IMR-90 (cell line): ENCODE measurements around the gene ATPAF1. TPM values are rescaled to one million over a fixed set of nuclear protein-coding genes. Genes with fewer than 3 reads are reported as not detected.

ENCODE experiments used
- ATAC-seq: fragments of 200-7000 bp; cut with Tn5 transposase; 2 replicates; pipeline ENCODE4 v1.9.1; 2020; ENCODE audit warnings: low read depth, mild to moderate bottlenecking, moderate library complexity
- BruUV-seq: library from RNA; stranded (reverse); fragments of 400-500 nt; replicated peaks from 2 replicates; lab custom pipeline; 2021; lab: Mats Ljungman, UMichigan
- CTCF ChIA-PET: fragments of 300-600 bp; formaldehyde crosslinking; extraction: SDS; loops from one replicate; lab custom pipeline; 2021; ENCODE audit warnings: antibody characterized with exemption; lab: Yijun Ruan, JAX
- POLR2A ChIA-PET: fragments of 300-600 bp; sonication (Branson Sonifier 250); formaldehyde crosslinking; loops from one replicate; lab custom pipeline; 2022; ENCODE audit warnings: antibody characterized with exemption; ENCODE audit not compliant: unreplicated experiment; lab: Charles Lee
- DNase-seq: peaks from one replicate; pipeline ENCODE4 v3.0.0; 2013
- H2AFZ ChIP-seq: replicated peaks from 2 replicates; pipeline ENCODE3; 2013; ENCODE audit warnings: low read length, mild to moderate bottlenecking; ENCODE audit not compliant: poor library complexity
- H2AK5ac ChIP-seq: 2 replicates; pipeline ENCODE4 v1.6.1; 2013; ENCODE audit warnings: low read depth, low read length, inconsistent platforms
- H2AK9ac ChIP-seq: replicated peaks from 2 replicates; pipeline ENCODE3; 2013; ENCODE audit warnings: mild to moderate bottlenecking, low read depth, low read length, moderate library complexity; ENCODE audit not compliant: poor library complexity
- H2BK120ac ChIP-seq: 2 replicates; pipeline ENCODE4 v1.6.1; 2013; ENCODE audit warnings: low read depth, low read length, inconsistent platforms
- H2BK15ac ChIP-seq: 3 replicates; pipeline ENCODE4 v1.6.1; 2013; ENCODE audit warnings: low read depth, low read length, inconsistent platforms
- H2BK20ac ChIP-seq: 2 replicates; pipeline ENCODE4 v1.6.1; 2013; ENCODE audit warnings: low read depth, mild to moderate bottlenecking, inconsistent platforms, low read length, moderate library complexity
- H2BK5ac ChIP-seq: 2 replicates; pipeline ENCODE4 v1.6.1; 2013; ENCODE audit warnings: mild to moderate bottlenecking, low read depth, low read length, inconsistent platforms; ENCODE audit not compliant: poor library complexity, severe bottlenecking
- H3K14ac ChIP-seq: replicated peaks from 2 replicates; pipeline ENCODE4 v1.6.1; 2013; ENCODE audit warnings: low read depth, low read length, inconsistent platforms
- H3K18ac ChIP-seq: 2 replicates; pipeline ENCODE4 v1.6.1; 2013; ENCODE audit warnings: low read depth, low read length, control low read depth
- H3K23ac ChIP-seq: 2 replicates; pipeline ENCODE4 v1.6.1; 2013; ENCODE audit warnings: low read depth, low read length, inconsistent platforms
- H3K27ac ChIP-seq: 2 replicates; pipeline ENCODE4 v1.5.1; 2013; ENCODE audit warnings: mild to moderate bottlenecking, control low read depth, low read length; ENCODE audit not compliant: insufficient read depth
- H3K27me3 ChIP-seq: 2 replicates; pipeline ENCODE4 v1.6.1; 2013; ENCODE audit warnings: low read length; ENCODE audit not compliant: control insufficient read depth, insufficient read depth
- H3K36me3 ChIP-seq: 2 replicates; pipeline ENCODE4 v1.6.1; 2013; ENCODE audit warnings: low read length, mixed read lengths; ENCODE audit not compliant: control insufficient read depth, insufficient read depth
- H3K4ac ChIP-seq: 2 replicates; pipeline ENCODE4 v1.6.1; 2013; ENCODE audit warnings: low read depth, low read length, inconsistent platforms
- H3K4me1 ChIP-seq: 2 replicates; pipeline ENCODE4 v1.6.1; 2013; ENCODE audit warnings: low read length, mixed read lengths; ENCODE audit not compliant: control insufficient read depth, insufficient read depth
- H3K4me2 ChIP-seq: 2 replicates; pipeline ENCODE4 v1.6.1; 2013; ENCODE audit warnings: low read depth, mild to moderate bottlenecking, control low read depth, low read length, moderate library complexity
- H3K4me3 ChIP-seq: 2 replicates; pipeline ENCODE4 v1.5.1; 2013; ENCODE audit warnings: low read depth, mild to moderate bottlenecking, control low read depth, low read length, moderate library complexity; ENCODE audit not compliant: insufficient read depth
- H3K56ac ChIP-seq: 2 replicates; pipeline ENCODE4 v1.6.1; 2013; ENCODE audit warnings: low read length, inconsistent platforms; ENCODE audit not compliant: insufficient read depth; ENCODE audit errors: extremely low read depth
- H3K79me1 ChIP-seq, 2 experiments: 2 replicates each; pipeline ENCODE4 v1.6.1; 2013; ENCODE audit warnings: low read length in 2 of 2, inconsistent platforms in 1 of 2, low read depth in 1 of 2
- H3K9ac ChIP-seq: 2 replicates; pipeline ENCODE4 v1.6.1; 2013; ENCODE audit warnings: low read depth, low read length, control low read depth
- H3K9me1 ChIP-seq: 2 replicates; pipeline ENCODE4 v1.6.1; 2013; ENCODE audit warnings: low read length, inconsistent platforms; ENCODE audit not compliant: insufficient read depth
- H3K9me3 ChIP-seq: 2 replicates; pipeline ENCODE4 v1.6.1; 2013; ENCODE audit warnings: low read length; ENCODE audit not compliant: control insufficient read depth, insufficient read depth
- H4K20me1 ChIP-seq: 2 replicates; pipeline ENCODE4 v1.6.1; 2013; ENCODE audit warnings: low read length, inconsistent platforms; ENCODE audit not compliant: insufficient read depth
- H4K5ac ChIP-seq: 2 replicates; pipeline ENCODE4 v1.6.1; 2013; ENCODE audit warnings: mild to moderate bottlenecking, low read depth, low read length, control low read depth
- H4K8ac ChIP-seq, 2 experiments: 2 replicates each; pipeline ENCODE4 v1.6.1; 2013; ENCODE audit warnings: low read depth in 2 of 2, low read length in 2 of 2, control low read depth in 1 of 2, inconsistent platforms in 1 of 2
- H4K91ac ChIP-seq: 2 replicates; pipeline ENCODE4 v1.6.1; 2013; ENCODE audit warnings: low read depth, low read length, inconsistent platforms; ENCODE audit not compliant: insufficient read depth
- BHLHE40 ChIP-seq: fragments of 150-350 bp; IDR thresholded peaks from 2 replicates; pipeline ENCODE4 v1.6.1; 2016; ENCODE audit warnings: mild to moderate bottlenecking, low read depth, low read length
- CEBPB ChIP-seq: IDR thresholded peaks from 2 replicates; pipeline ENCODE4 v1.6.1; 2012; ENCODE audit warnings: low read depth, low read length, improper control_type of control experiment
- CHD1 ChIP-seq: IDR thresholded peaks from 2 replicates; pipeline ENCODE4 v1.6.1; 2012; ENCODE audit warnings: low read depth, low read length, improper control_type of control experiment
- CTCF ChIP-seq: conservative IDR thresholded peaks from 2 replicates; pipeline ENCODE4 v1.5.1; 2012; ENCODE audit warnings: mild to moderate bottlenecking, low read depth, low read length, improper control_type of control experiment
- ELK1 ChIP-seq: fragments of 150-350 bp; IDR thresholded peaks from 2 replicates; pipeline ENCODE4 v1.6.1; 2016; ENCODE audit warnings: low read depth, mild to moderate bottlenecking, low read length, moderate library complexity, borderline replicate concordance
- FOS ChIP-seq: fragments of 150-350 bp; IDR thresholded peaks from 2 replicates; pipeline ENCODE4 v1.6.1; 2016; ENCODE audit warnings: low read depth, low read length
- MAFK ChIP-seq: IDR thresholded peaks from 2 replicates; pipeline ENCODE4 v1.6.1; 2012; ENCODE audit warnings: low read depth, low read length, improper control_type of control experiment
- MAZ ChIP-seq: IDR thresholded peaks from 2 replicates; pipeline ENCODE4 v1.6.1; 2012; ENCODE audit warnings: low read depth, mild to moderate bottlenecking, low read length, improper control_type of control experiment, moderate library complexity, borderline replicate concordance
- MXI1 ChIP-seq: IDR thresholded peaks from 2 replicates; pipeline ENCODE4 v1.6.1; 2012; ENCODE audit warnings: low read depth, mild to moderate bottlenecking, low read length, moderate library complexity, borderline replicate concordance
- NFE2L2 ChIP-seq: fragments of 150-350 bp; IDR thresholded peaks from 2 replicates; pipeline ENCODE4 v1.6.1; 2016; ENCODE audit warnings: low read depth, mild to moderate bottlenecking, low read length
- POLR2A ChIP-seq: IDR thresholded peaks from 2 replicates; pipeline ENCODE4 v1.6.1; 2012; ENCODE audit warnings: mild to moderate bottlenecking, low read depth, low read length
- RAD21 ChIP-seq: IDR thresholded peaks from 2 replicates; pipeline ENCODE4 v1.6.1; 2012; ENCODE audit warnings: low read length, improper control_type of control experiment
- RCOR1 ChIP-seq: IDR thresholded peaks from 2 replicates; pipeline ENCODE4 v1.6.1; 2012; ENCODE audit warnings: mild to moderate bottlenecking, low read length, improper control_type of control experiment; ENCODE audit not compliant: insufficient replicate concordance
- RFX5 ChIP-seq: IDR thresholded peaks from 2 replicates; pipeline ENCODE4 v1.8.0; 2012; ENCODE audit warnings: low read depth, mild to moderate bottlenecking, low read length, moderate library complexity
- SMC3 ChIP-seq: fragments of 150-350 bp; IDR thresholded peaks from 2 replicates; pipeline ENCODE4 v1.6.1; 2016; ENCODE audit warnings: low read depth, mild to moderate bottlenecking, antibody characterized with exemption, low read length, moderate library complexity
- WGBS, 2 experiments: methylation state at CpG; one replicate each; pipeline versions ENCODE4 v1.1.5 to v1.1.7; 2013; ENCODE audit warnings: missing lambda C conversion rate in 2 of 2; ENCODE audit not compliant: insufficient read length in 1 of 2; ENCODE audit errors: extremely low coverage in 2 of 2; 5-methylcytosine and 5-hydroxymethylcytosine counted together
- dilution Hi-C: fragments of 300-500 bp; cut with HindIII; formaldehyde crosslinking; loops from one replicate; pipeline ENCODE4 v1.14.3; 2018; ENCODE audit warnings: low sequenced_read_pairs; ENCODE audit not compliant: unreplicated experiment
- in situ Hi-C: fragments of 300-500 bp; cut with MboI; formaldehyde crosslinking; loops from 3 replicates; pipeline ENCODE4 v1.14.3; 2019; ENCODE audit warnings: low sequenced_read_pairs, inconsistent platforms, mixed read lengths
- intact Hi-C: fragments of 100-400 bp; cut with micrococcal nuclease; formaldehyde crosslinking; loops from 2 replicates; pipeline ENCODE4 v1.10.0; 2022
- polyA plus RNA-seq, 3 experiments: library from polyadenylated mRNA; depleted of rRNA; stranded (reverse); fragments of >200 nt; gene quantifications; 2 replicates each; pipeline ENCODE4 v1.2.3, GENCODE V29; 2012; ENCODE audit warnings: low replicate concordance in 1 of 3
- total RNA-seq: library from RNA; depleted of rRNA; stranded (reverse); fragments of >200 nt; gene quantifications from 2 replicates; pipeline ENCODE4 v1.2.3, GENCODE V29; 2012
- TF ChIP-seq, protein P1 (sequence below): fragments of 150-350 bp; IDR thresholded peaks from 2 replicates; pipeline ENCODE4 v1.6.1; 2017; ENCODE audit warnings: mild to moderate bottlenecking, antibody characterized with exemption, low read length, low read depth

Gene ATPAF1
- total and polyA plus RNA-seq, 2 of the 4 experiments (the other 2 are of a cell fraction), result 55.5 to 80.3 TPM

DNA sequence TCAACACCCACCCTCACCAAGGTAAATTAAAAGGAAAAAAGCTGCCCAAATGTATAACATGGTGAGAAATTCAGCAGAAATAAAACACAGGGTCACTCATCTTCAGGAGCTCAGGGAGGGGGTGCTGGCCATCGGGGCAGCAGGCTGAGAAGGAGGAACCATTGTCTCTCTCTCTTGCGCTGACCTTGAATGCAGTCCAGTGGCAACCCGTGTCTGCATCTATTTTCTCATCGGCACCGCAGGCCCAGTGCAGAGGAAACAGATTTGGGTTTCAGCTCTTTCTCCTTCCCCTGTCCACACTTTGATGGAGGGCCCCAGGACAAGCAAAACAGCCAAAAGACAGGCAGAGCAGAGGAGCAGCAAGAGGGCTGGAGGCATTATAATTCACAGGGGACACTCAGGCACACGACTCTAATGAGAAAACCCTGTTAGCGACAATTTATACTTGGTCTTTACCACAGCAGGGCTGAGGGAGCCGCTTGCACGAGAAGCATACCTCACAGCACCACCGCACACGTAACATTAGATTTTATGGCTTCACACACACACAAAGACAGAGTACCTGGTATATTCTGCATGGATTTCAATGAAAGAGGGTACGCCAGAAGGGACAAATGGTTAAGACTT, 82.7 kb downstream of the ATPAF1 start:
- peaks cover 0 to 3% of the 10 kb centered on the region in 2 experiments; a peak in 2 of 4 replicates for H3K79me1 ChIP-seq
- no peak for TF ChIP-seq CHD1
- TF ChIP-seq RAD21, result no peak
- no peak for TF ChIP-seq MXI1
- TF ChIP-seq SMC3, result no peak
- TF ChIP-seq POLR2A, result no peak
- TF ChIP-seq, protein P1, sequence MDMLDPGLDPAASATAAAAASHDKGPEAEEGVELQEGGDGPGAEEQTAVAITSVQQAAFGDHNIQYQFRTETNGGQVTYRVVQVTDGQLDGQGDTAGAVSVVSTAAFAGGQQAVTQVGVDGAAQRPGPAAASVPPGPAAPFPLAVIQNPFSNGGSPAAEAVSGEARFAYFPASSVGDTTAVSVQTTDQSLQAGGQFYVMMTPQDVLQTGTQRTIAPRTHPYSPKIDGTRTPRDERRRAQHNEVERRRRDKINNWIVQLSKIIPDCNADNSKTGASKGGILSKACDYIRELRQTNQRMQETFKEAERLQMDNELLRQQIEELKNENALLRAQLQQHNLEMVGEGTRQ, result no peak
- TF ChIP-seq RFX5, result no peak
- TF ChIP-seq CTCF, result no peak
- TF ChIP-seq FOS, result no peak
- no peak for TF ChIP-seq ELK1
- TF ChIP-seq BHLHE40, result no peak
- TF ChIP-seq RCOR1, result no peak
- no peak for TF ChIP-seq MAZ
- no peak for TF ChIP-seq MAFK
- no peak for TF ChIP-seq NFE2L2
- no peak for TF ChIP-seq CEBPB
- WGBS, 2 experiments, result 57% methylated on average over 1 of the region's 12 CpGs; no CpG with 5 or more reads in 1 of the 2 experiments
- H2BK20ac ChIP-seq, result no peak overlapping the region
- H3K4me3 ChIP-seq, result no peak overlapping the region
- DNase-seq, result no peak
- H3K56ac ChIP-seq, result no peak overlapping the region
- H3K23ac ChIP-seq, result no peak overlapping the region
- H2AK9ac ChIP-seq, result no peak overlapping the region
- H4K8ac ChIP-seq, result no peak overlapping the region
- no peaks in the 10 kb centered on the region for H3K27me3 ChIP-seq
- H3K14ac ChIP-seq, result no peak overlapping the region
- H3K4me2 ChIP-seq, result no peak overlapping the region
- H3K9me1 ChIP-seq, result peaks cover 6% of the 10 kb centered on the region
- CTCF ChIA-PET, result no interaction called here
- no TSS peak for BruUV-seq
- POLR2A ChIA-PET, result no interaction called here
- H3K4ac ChIP-seq, result no peak overlapping the region
- no peak overlapping the region for H4K5ac ChIP-seq
- in situ Hi-C loops (no loop called here), dilution Hi-C loops (no loop called here), intact Hi-C loops (no loop called here)
- H2BK5ac ChIP-seq, result no peak overlapping the region
- H2BK15ac ChIP-seq, result no peak overlapping the region
- H3K27ac ChIP-seq, result no peak overlapping the region
- H2AFZ ChIP-seq, result no peak overlapping the region
- no peaks in the 10 kb centered on the region for H3K9me3 ChIP-seq
- H4K20me1 ChIP-seq, result no peaks in the 10 kb centered on the region; the same call in 1 of the 2 replicates
- no peak overlapping the region for H2BK120ac ChIP-seq
- H3K18ac ChIP-seq, result no peak overlapping the region
- H4K91ac ChIP-seq, result no peak overlapping the region
- no peak overlapping the region for H2AK5ac ChIP-seq
- H3K9ac ChIP-seq, result no peak overlapping the region
- ATAC-seq, result no peak
- H3K36me3 ChIP-seq, result peaks cover 55% of the 10 kb centered on the region
- no peaks in the 10 kb centered on the region for H3K4me1 ChIP-seq
